HCT116 (cell line): Measurements from ENCODE around the gene TNNI3. TPM values are rescaled to one million over a fixed set of nuclear protein-coding genes. Genes with fewer than 3 reads are reported as not detected.

Experiments used
- ATAC-seq: fragments of 200-7000 bp; cut with Tn5 transposase; 2 replicates; pipeline ENCODE4 v1.9.1; 2020; ENCODE audit warnings: mild to moderate bottlenecking, moderate library complexity
- BruUV-seq: library from RNA; stranded (reverse); fragments of 400-500 nt; replicated peaks from 2 replicates; lab custom pipeline; 2021; lab: Mats Ljungman, UMichigan
- CTCF ChIA-PET: fragments of 300-600 bp; sonication (Branson Sonifier 250); formaldehyde crosslinking; loops from one replicate; lab custom pipeline; 2021; ENCODE audit warnings: antibody characterized with exemption; lab: Charles Lee
- POLR2A ChIA-PET: fragments of 300-600, 350-600 bp; sonication (Branson Sonifier 250); formaldehyde crosslinking; loops from one replicate; lab custom pipeline; 2021; ENCODE audit warnings: antibody characterized with exemption; lab: Charles Lee
- RAD21 ChIA-PET, 2 experiments: fragments of 300-600 bp; sonication (Branson Sonifier 250); formaldehyde crosslinking; loops; one replicate each; lab custom pipeline; 2023; ENCODE audit warnings: low total read pairs in 2 of 2; ENCODE audit not compliant: uncharacterized antibody in 2 of 2, unreplicated experiment in 2 of 2, low non-redundant PET in 1 of 2; lab: Charles Lee
- DNase-seq: peaks from one replicate; pipeline ENCODE4 v3.0.0-alpha.2; 2010; ENCODE audit warnings: low read depth, low spot score
- H2AFZ ChIP-seq: fragments of 200-600 bp; shearing (Covaris generic), sonication (generic); 2 replicates; pipeline ENCODE4 v1.6.1; 2017; ENCODE audit warnings: low read depth, mixed run types, mixed read lengths, antibody characterized with exemption, low read length; ENCODE audit not compliant: poor library complexity, severe bottlenecking
- H3K27ac ChIP-seq: 2 replicates; pipeline ENCODE4 v1.5.1; 2012; ENCODE audit warnings: low read depth, low read length
- H3K27me3 ChIP-seq: fragments of 200-600 bp; sonication (generic); 2 replicates; pipeline ENCODE4 v1.6.1; 2016; ENCODE audit warnings: mixed run types, low read length, mixed read lengths; ENCODE audit not compliant: insufficient read depth
- H3K36me3 ChIP-seq, 2 experiments: fragments of 200-500 bp in 1 of 2; fragments of 200-600 bp in 1 of 2; sonication (Bioruptor generic) in 1 of 2; sonication (generic) in 1 of 2; 2 replicates each; pipeline versions ENCODE4 v1.5.1 to v1.6.1; 2014 to 2016; ENCODE audit warnings: low read length in 2 of 2, inconsistent platforms in 1 of 2, mixed read lengths in 1 of 2, mixed run types in 1 of 2; ENCODE audit not compliant: insufficient read depth in 2 of 2, control insufficient read depth in 1 of 2
- H3K4me1 ChIP-seq, 2 experiments: fragments of 200-600 bp in 1 of 2; sonication (generic) in 1 of 2; 2 replicates each; pipeline versions ENCODE4 v1.5.1 to v1.6.1; 2012 to 2017; ENCODE audit warnings: low read length in 2 of 2, inconsistent platforms in 1 of 2, mild to moderate bottlenecking in 1 of 2, mixed read lengths in 1 of 2, mixed run types in 1 of 2, moderate library complexity in 1 of 2; ENCODE audit not compliant: insufficient read depth in 2 of 2, control insufficient read depth in 1 of 2
- H3K4me2 ChIP-seq: fragments of 200-600 bp; sonication (generic); 2 replicates; pipeline ENCODE4 v1.6.1; 2017; ENCODE audit warnings: mixed run types, low read length, mixed read lengths
- H3K4me3 ChIP-seq, 2 experiments: fragments of 200-600 bp in 1 of 2; sonication (generic) in 1 of 2; replicated peaks in 1 of 2; 2 replicates each; pipeline ENCODE4 v1.5.1; 2011 to 2016; ENCODE audit warnings: low read length in 2 of 2, control low read depth in 1 of 2, low read depth in 1 of 2, mild to moderate bottlenecking in 1 of 2, mixed read lengths in 1 of 2, mixed run types in 1 of 2
- H3K79me2 ChIP-seq: fragments of 200-600 bp; sonication (generic); 2 replicates; pipeline ENCODE4 v1.6.1; 2017; ENCODE audit warnings: mild to moderate bottlenecking, mixed run types, low read length, moderate library complexity, mixed read lengths; ENCODE audit not compliant: insufficient read depth
- H3K9ac ChIP-seq: fragments of 200-600 bp; sonication (generic); 2 replicates; pipeline ENCODE4 v1.6.1; 2016; ENCODE audit warnings: low read length, mixed read lengths
- H3K9me2 ChIP-seq: fragments of 200-600 bp; sonication (generic), shearing (Covaris generic); 2 replicates; pipeline ENCODE4 v1.6.1; 2017; ENCODE audit warnings: mixed run types, mild to moderate bottlenecking, moderate library complexity; ENCODE audit not compliant: insufficient read depth
- H3K9me3 ChIP-seq, 2 experiments: fragments of 200-500 bp in 1 of 2; fragments of 200-600 bp in 1 of 2; sonication (Bioruptor generic) in 1 of 2; sonication (generic) in 1 of 2; 2 replicates each; pipeline ENCODE4 v1.6.1; 2014 to 2017; ENCODE audit warnings: low read length in 2 of 2, mixed read lengths in 2 of 2, inconsistent platforms in 1 of 2, low read depth in 1 of 2, mild to moderate bottlenecking in 1 of 2, mixed run types in 1 of 2, moderate library complexity in 1 of 2; ENCODE audit not compliant: control insufficient read depth in 1 of 2, insufficient read depth in 1 of 2
- H4K20me1 ChIP-seq: fragments of 200-600 bp; sonication (generic), shearing (Covaris generic); 2 replicates; pipeline ENCODE4 v1.6.1; 2017; ENCODE audit warnings: mixed run types, mild to moderate bottlenecking, moderate library complexity; ENCODE audit not compliant: insufficient read depth
- CTCF ChIP-seq, 3 experiments: fragments of 200-600 bp in 1 of 3; sonication (generic) in 1 of 3; IDR thresholded peaks in 2 of 3; conservative IDR thresholded peaks in 1 of 3; 2 replicates each; pipeline ENCODE4 v1.5.1; 2012 to 2017; ENCODE audit warnings: low read depth in 2 of 3, low read length in 2 of 3, antibody characterized with exemption in 1 of 3, borderline replicate concordance in 1 of 3, control low read depth in 1 of 3, mild to moderate bottlenecking in 1 of 3, mixed read lengths in 1 of 3, mixed run types in 1 of 3, moderate library complexity in 1 of 3; ENCODE audit not compliant: insufficient read depth in 1 of 3
- EGR1 ChIP-seq: IDR thresholded peaks from 2 replicates; pipeline ENCODE4 v1.6.1; 2012; ENCODE audit warnings: low read depth
- ELF1 ChIP-seq: IDR thresholded peaks from 2 replicates; pipeline ENCODE4 v1.6.1; 2012; ENCODE audit warnings: low read depth, borderline replicate concordance
- FOSL1 ChIP-seq: IDR thresholded peaks from 2 replicates; pipeline ENCODE4 v1.6.1; 2012; ENCODE audit warnings: low read depth
- JUND ChIP-seq: IDR thresholded peaks from 2 replicates; pipeline ENCODE4 v1.6.1; 2012
- SIN3A ChIP-seq: IDR thresholded peaks from 2 replicates; pipeline ENCODE4 v1.6.1; 2012; ENCODE audit warnings: low read depth
- intact Hi-C: fragments of 100-400 bp; cut with micrococcal nuclease; formaldehyde crosslinking; loops from 2 replicates; pipeline ENCODE4 v1.10.0; 2022
- total RNA-seq: library from RNA; stranded (reverse); gene quantifications from one replicate; pipeline ENCODE4 v1.2.1, GENCODE V29; 2021; ENCODE audit not compliant: unreplicated experiment

TNNI3 gene
- total RNA-seq, 1 experiment from 2014 or later: 42.1 TPM

GRCh38 chr19:55174425-55175116, 17.0 kb upstream of the TNNI3 start:
- H3K4me2 ChIP-seq: peak overlapping the region; percentile 99
- ATAC-seq (no peak), DNase-seq (no peak)
- H4K20me1 ChIP-seq: no peaks in the 10 kb centered on the region
- no peak overlapping the region for H2AFZ ChIP-seq
- CTCF ChIA-PET: interaction anchor here (1.1 to 2.4 kb wide), 2 partner anchors 8 to 14 kb away, joined by 3 to 13 read pairs; partner anchors contain the start of gene DNAAF3
- H3K27me3 ChIP-seq: no peaks in the 10 kb centered on the region
- no TSS peak for BruUV-seq
- H3K9ac ChIP-seq: no peak overlapping the region
- H3K4me1 ChIP-seq: peaks cover 10 to 51% of the 10 kb centered on the region in 2 experiments; a peak in 3 of 4 replicates
- TF ChIP-seq SIN3A: no peak
- no peak for TF ChIP-seq EGR1
- no peak for TF ChIP-seq JUND
- no peak for TF ChIP-seq CTCF (IDR thresholded peaks at IDR 0.05 in 2 of 3, conservative IDR thresholded peaks at IDR 0.05 in 1 of 3; ENCODE audit: borderline replicate concordance in 1 of 3, insufficient read depth in 1 of 3, low read depth in 2 of 3, low read length in 2 of 3)
- no peak for TF ChIP-seq ELF1
- TF ChIP-seq FOSL1: no peak
- TF ChIP-seq, all 23 proteins: peak for 0
- H3K79me2 ChIP-seq: no peaks in the 10 kb centered on the region
- intact Hi-C loops: no loop called here
- H3K27ac ChIP-seq: peak overlapping the region; percentile 56
- H3K4me3 ChIP-seq: peak overlapping the region in 1 of 2 experiments; percentile 68; a peak in 2 of 4 replicates
- no peaks in the 10 kb centered on the region for H3K36me3 ChIP-seq
- H3K9me2 ChIP-seq: no peaks in the 10 kb centered on the region
- H3K9me3 ChIP-seq: peaks cover 0 to 5% of the 10 kb centered on the region in 2 experiments; a peak in 1 of 4 replicates
- ChIA-PET RAD21 (no interaction called here), POLR2A (interaction anchor here (0.7 to 2.0 kb wide), 2 partner anchors 15 to 36 kb away, joined by 3 to 5 read pairs; no protein-coding TSS in a partner anchor)
